ENCODE data around the gene MYH9.

GRCh38 chr22:36387709-36387958 is 133 bp downstream of the MYH9 start:
- TF ChIP-seq CTCF (IDR thresholded peaks at IDR 0.05; ENCODE audit: insufficient read depth, low read length, poor library complexity, severe bottlenecking), result no peak
- TF ChIP-seq EZH2phosphoT487 (conservative IDR thresholded peaks at IDR 0.05; ENCODE audit: low read length), result no peak

Measured in SU-DHL-6 (cell line).